ENCODE data around the gene ATP6V1G2.

DNA sequence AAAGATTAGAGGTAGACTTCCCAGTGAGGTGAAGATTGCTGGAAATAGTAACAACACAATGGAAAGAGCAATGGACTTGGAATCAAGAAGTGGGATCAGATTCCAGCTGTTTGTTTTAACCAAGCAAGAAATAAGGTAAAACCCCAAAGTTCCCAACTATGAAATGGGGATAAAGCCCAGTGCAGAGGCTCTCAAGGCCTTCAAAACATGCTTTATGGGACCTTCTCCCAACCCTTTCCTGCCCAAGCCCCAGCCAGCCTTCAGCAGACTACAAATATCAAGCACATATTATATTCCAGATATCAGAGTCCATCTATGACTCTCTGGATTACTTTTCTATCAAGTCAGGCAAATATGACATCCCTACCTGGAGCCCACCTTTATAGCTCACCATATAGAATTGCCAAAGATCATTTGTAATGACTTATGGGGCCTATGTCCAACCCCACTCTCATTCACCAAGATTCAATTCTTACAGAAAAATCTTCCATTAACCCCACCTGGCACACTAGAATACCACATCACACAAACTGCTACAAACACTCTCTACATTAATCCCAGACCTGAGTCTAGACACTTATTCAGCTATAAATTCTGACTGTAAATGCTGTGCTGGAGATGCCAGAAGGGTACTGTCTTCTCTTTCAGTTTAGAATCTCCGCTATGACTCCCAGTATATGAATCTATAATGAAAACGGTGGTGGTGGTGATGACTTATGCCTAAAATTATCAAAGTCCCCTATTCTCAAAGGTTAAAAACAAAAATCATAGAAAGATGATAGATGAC is 10.7 kb downstream of the ATP6V1G2 start:
- TF ChIP-seq, protein P1, sequence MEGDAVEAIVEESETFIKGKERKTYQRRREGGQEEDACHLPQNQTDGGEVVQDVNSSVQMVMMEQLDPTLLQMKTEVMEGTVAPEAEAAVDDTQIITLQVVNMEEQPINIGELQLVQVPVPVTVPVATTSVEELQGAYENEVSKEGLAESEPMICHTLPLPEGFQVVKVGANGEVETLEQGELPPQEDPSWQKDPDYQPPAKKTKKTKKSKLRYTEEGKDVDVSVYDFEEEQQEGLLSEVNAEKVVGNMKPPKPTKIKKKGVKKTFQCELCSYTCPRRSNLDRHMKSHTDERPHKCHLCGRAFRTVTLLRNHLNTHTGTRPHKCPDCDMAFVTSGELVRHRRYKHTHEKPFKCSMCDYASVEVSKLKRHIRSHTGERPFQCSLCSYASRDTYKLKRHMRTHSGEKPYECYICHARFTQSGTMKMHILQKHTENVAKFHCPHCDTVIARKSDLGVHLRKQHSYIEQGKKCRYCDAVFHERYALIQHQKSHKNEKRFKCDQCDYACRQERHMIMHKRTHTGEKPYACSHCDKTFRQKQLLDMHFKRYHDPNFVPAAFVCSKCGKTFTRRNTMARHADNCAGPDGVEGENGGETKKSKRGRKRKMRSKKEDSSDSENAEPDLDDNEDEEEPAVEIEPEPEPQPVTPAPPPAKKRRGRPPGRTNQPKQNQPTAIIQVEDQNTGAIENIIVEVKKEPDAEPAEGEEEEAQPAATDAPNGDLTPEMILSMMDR (IDR thresholded peaks at IDR 0.05; ENCODE audit: low read depth, low read length, poor library complexity, severe bottlenecking): no peak
- TF ChIP-seq EZH2phosphoT487 (IDR thresholded peaks at IDR 0.05; ENCODE audit: borderline replicate concordance, low read length): no peak
